ENCODE data around the gene RPP14.

RPP14 gene

DNA sequence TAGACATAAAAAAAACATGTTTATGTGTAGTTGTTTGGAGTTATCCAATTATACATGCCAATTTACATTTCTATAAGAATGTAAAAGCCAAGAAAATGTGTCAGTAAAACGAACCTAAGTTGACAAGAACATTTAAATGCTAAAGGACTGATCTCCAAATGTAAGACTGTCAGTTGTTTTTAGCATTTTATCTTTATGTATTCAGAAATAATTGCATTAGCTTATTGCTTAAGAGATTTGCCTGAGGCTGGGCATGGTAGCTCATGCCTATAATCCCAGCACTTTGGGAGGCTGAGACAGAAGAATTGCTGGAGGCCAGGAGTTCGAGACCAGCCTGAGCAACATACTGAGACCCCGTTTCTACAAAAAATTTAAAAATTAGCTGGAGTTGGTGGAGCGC lies 53.6 kb downstream of the RPP14 start:
- no CpG with 5 or more reads among the region's 4 CpGs for WGBS (ENCODE audit: extremely low coverage, insufficient coverage, insufficient read length)
- Histone ChIP-seq H2BK5ac (ENCODE audit: low read depth, low read length, poor library complexity) (no peak overlapping the region), H2AK5ac (ENCODE audit: low read length) (no peak overlapping the region), H3K18ac (ENCODE audit: low read length) (no peak overlapping the region), H3K79me2 (ENCODE audit: control insufficient read depth, insufficient read depth, low read length, poor library complexity) (no peaks in the 10 kb centered on the region), H3K4me3 (ENCODE audit: low read depth, low read length) (no peak overlapping the region), H3K23ac (ENCODE audit: low read length) (no peak overlapping the region), H3K27me3 (ENCODE audit: insufficient read depth, low read length) (no peaks in the 10 kb centered on the region), H3K36me3 (ENCODE audit: control insufficient read depth in 1 of 2, insufficient read depth in 2 of 2, low read length in 2 of 2) (no peaks in the 10 kb centered on the region), H3K4me1 (ENCODE audit: control insufficient read depth in 1 of 2, insufficient read depth in 2 of 2, low read length in 2 of 2) (no peaks in the 10 kb centered on the region), H3K27ac (ENCODE audit: low read depth, low read length) (no peak overlapping the region), H3K4me2 (ENCODE audit: low read length) (no peak overlapping the region), H2AFZ (ENCODE audit: insufficient read depth, low read length, poor library complexity) (no peak overlapping the region), H3K14ac (ENCODE audit: low read length) (no peak overlapping the region), H3K4ac (ENCODE audit: low read depth, low read length) (no peak overlapping the region), H3K9ac (ENCODE audit: low read length) (no peak overlapping the region), H2BK120ac (ENCODE audit: insufficient read depth, low read length, poor library complexity) (no peak overlapping the region), H3K79me1 (ENCODE audit: low read length) (no peaks in the 10 kb centered on the region), H3K9me3 (ENCODE audit: insufficient read depth, low read depth, low read length) (no peaks in the 10 kb centered on the region), H4K8ac (ENCODE audit: low read depth, low read length) (no peak overlapping the region), H4K12ac (ENCODE audit: low read depth, low read length) (no peak overlapping the region), H4K91ac (ENCODE audit: low read depth, low read length) (no peak overlapping the region), H2BK12ac (ENCODE audit: low read length) (no peak overlapping the region)
- DNase-seq = no peak

DNA sequence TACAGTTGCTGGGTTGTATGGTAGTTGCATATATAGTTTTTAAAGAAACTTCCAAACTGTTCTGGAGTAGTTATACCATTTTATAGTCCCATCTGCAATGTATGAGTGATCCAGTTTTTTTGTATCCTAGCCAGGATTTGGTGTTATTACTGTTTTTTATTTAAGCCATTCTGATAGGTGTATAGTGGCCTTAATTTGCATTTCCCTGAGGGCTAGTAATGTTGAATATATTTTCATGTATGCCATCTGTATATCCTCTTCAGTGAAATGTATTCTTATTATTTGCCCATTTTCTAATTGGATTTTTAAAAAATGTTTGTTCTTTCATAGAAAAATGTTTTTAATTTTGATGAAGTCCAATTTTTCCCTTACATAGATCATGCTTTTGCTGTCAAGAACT lies 55.8 kb downstream of the RPP14 start:
- DNase-seq = no peak

DNA sequence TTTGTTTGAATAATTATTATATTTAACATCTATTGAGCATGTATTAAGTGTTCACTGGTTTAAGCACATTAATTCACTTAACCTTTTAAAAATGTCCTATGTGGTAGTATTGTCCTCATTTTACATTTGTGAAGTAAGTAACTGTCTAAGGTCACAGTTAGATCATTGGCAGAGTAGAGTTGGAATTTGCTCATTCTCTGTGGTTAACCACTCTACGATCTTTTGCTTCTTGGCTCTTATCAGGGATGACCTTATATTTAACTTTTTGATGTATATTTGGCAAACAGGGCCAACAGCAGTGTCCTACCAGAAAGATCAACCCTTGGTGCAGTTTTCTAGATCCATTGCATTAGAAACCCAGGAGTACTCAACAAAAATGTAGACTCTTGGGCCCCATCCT lies 60.7 kb downstream of the RPP14 start:
- Histone ChIP-seq H2AK5ac (ENCODE audit: low read length) (no peak overlapping the region), H3K79me2 (ENCODE audit: control insufficient read depth, insufficient read depth, low read length, poor library complexity) (no peaks in the 10 kb centered on the region), H3K14ac (ENCODE audit: low read length) (no peak overlapping the region), H3K4me1 (ENCODE audit: control insufficient read depth in 1 of 2, insufficient read depth in 2 of 2, low read length in 2 of 2) (no peaks in the 10 kb centered on the region), H3K9me3 (ENCODE audit: insufficient read depth, low read depth, low read length) (no peaks in the 10 kb centered on the region), H3K18ac (ENCODE audit: low read length) (no peak overlapping the region), H3K4me2 (ENCODE audit: low read length) (no peak overlapping the region), H2BK120ac (ENCODE audit: insufficient read depth, low read length, poor library complexity) (no peak overlapping the region), H3K4me3 (ENCODE audit: low read depth, low read length) (no peak overlapping the region), H4K91ac (ENCODE audit: low read depth, low read length) (no peak overlapping the region), H3K23ac (ENCODE audit: low read length) (no peak overlapping the region), H4K8ac (ENCODE audit: low read depth, low read length) (no peak overlapping the region), H2AFZ (ENCODE audit: insufficient read depth, low read length, poor library complexity) (no peak overlapping the region), H3K79me1 (ENCODE audit: low read length) (no peaks in the 10 kb centered on the region), H3K27ac (ENCODE audit: low read depth, low read length) (no peak overlapping the region), H2BK12ac (ENCODE audit: low read length) (no peak overlapping the region), H4K12ac (ENCODE audit: low read depth, low read length) (no peak overlapping the region), H3K36me3 (ENCODE audit: control insufficient read depth in 1 of 2, insufficient read depth in 2 of 2, low read length in 2 of 2) (no peaks in the 10 kb centered on the region), H3K27me3 (ENCODE audit: insufficient read depth, low read length) (no peaks in the 10 kb centered on the region), H3K9ac (ENCODE audit: low read length) (no peak overlapping the region), H2BK5ac (ENCODE audit: low read depth, low read length, poor library complexity) (no peak overlapping the region), H3K4ac (ENCODE audit: low read depth, low read length) (no peak overlapping the region)
- DNase-seq = no peak
- no CpG with 5 or more reads among the region's 1 CpG for WGBS (ENCODE audit: extremely low coverage, insufficient coverage, insufficient read length)

More for the DNA sequence above, 55.8 kb downstream of the RPP14 start:
- Histone ChIP-seq H3K9ac (ENCODE audit: low read length) (no peak overlapping the region), H3K18ac (ENCODE audit: low read length) (no peak overlapping the region), H3K23ac (ENCODE audit: low read length) (no peak overlapping the region), H2AFZ (ENCODE audit: insufficient read depth, low read length, poor library complexity) (no peak overlapping the region), H3K27me3 (ENCODE audit: insufficient read depth, low read length) (no peaks in the 10 kb centered on the region), H4K8ac (ENCODE audit: low read depth, low read length) (no peak overlapping the region), H4K12ac (ENCODE audit: low read depth, low read length) (no peak overlapping the region), H2BK120ac (ENCODE audit: insufficient read depth, low read length, poor library complexity) (no peak overlapping the region), H3K14ac (ENCODE audit: low read length) (no peak overlapping the region), H3K4me3 (ENCODE audit: low read depth, low read length) (no peak overlapping the region), H3K4me1 (ENCODE audit: control insufficient read depth in 1 of 2, insufficient read depth in 2 of 2, low read length in 2 of 2) (no peaks in the 10 kb centered on the region), H3K27ac (ENCODE audit: low read depth, low read length) (no peak overlapping the region), H3K36me3 (ENCODE audit: control insufficient read depth in 1 of 2, insufficient read depth in 2 of 2, low read length in 2 of 2) (no peaks in the 10 kb centered on the region), H3K79me1 (ENCODE audit: low read length) (no peaks in the 10 kb centered on the region), H3K79me2 (ENCODE audit: control insufficient read depth, insufficient read depth, low read length, poor library complexity) (no peaks in the 10 kb centered on the region), H2BK12ac (ENCODE audit: low read length) (no peak overlapping the region), H2BK5ac (ENCODE audit: low read depth, low read length, poor library complexity) (no peak overlapping the region), H4K91ac (ENCODE audit: low read depth, low read length) (no peak overlapping the region), H2AK5ac (ENCODE audit: low read length) (no peak overlapping the region), H3K4me2 (ENCODE audit: low read length) (no peak overlapping the region), H3K4ac (ENCODE audit: low read depth, low read length) (no peak overlapping the region), H3K9me3 (ENCODE audit: insufficient read depth, low read depth, low read length) (no peaks in the 10 kb centered on the region)

DNA sequence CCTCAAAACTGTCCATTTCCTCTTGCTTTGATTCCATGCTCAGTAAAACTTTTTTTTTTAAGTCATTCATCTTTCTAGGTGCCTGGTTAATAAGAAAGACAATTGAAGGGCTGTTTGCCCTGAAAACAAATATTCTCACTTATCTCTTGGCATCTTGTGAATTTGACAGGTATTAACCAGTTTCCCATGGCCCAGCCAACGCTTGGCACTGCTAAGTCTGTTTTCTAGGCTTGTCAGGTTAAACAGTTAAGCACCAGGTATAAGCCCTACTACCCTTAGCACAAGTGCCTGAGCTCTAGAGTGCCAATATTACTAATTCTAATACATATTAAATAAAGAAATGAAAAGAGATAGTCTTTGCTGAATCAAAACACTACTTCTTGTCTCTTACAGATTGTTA lies 63.0 kb downstream of the RPP14 start:
- Histone ChIP-seq H3K14ac (ENCODE audit: low read length) (no peak overlapping the region), H4K8ac (ENCODE audit: low read depth, low read length) (no peak overlapping the region), H2AFZ (ENCODE audit: insufficient read depth, low read length, poor library complexity) (no peak overlapping the region), H3K4me1 (ENCODE audit: control insufficient read depth in 1 of 2, insufficient read depth in 2 of 2, low read length in 2 of 2) (no peaks in the 10 kb centered on the region), H2BK5ac (ENCODE audit: low read depth, low read length, poor library complexity) (no peak overlapping the region), H3K27ac (ENCODE audit: low read depth, low read length) (no peak overlapping the region), H3K9me3 (ENCODE audit: insufficient read depth, low read depth, low read length) (no peaks in the 10 kb centered on the region), H3K4ac (ENCODE audit: low read depth, low read length) (no peak overlapping the region), H2AK5ac (ENCODE audit: low read length) (no peak overlapping the region), H4K12ac (ENCODE audit: low read depth, low read length) (no peak overlapping the region), H3K27me3 (ENCODE audit: insufficient read depth, low read length) (no peaks in the 10 kb centered on the region), H2BK120ac (ENCODE audit: insufficient read depth, low read length, poor library complexity) (no peak overlapping the region), H3K36me3 (ENCODE audit: control insufficient read depth in 1 of 2, insufficient read depth in 2 of 2, low read length in 2 of 2) (no peaks in the 10 kb centered on the region), H3K18ac (ENCODE audit: low read length) (no peak overlapping the region), H4K91ac (ENCODE audit: low read depth, low read length) (no peak overlapping the region), H2BK12ac (ENCODE audit: low read length) (no peak overlapping the region), H3K79me2 (ENCODE audit: control insufficient read depth, insufficient read depth, low read length, poor library complexity) (no peaks in the 10 kb centered on the region), H3K4me3 (ENCODE audit: low read depth, low read length) (no peak overlapping the region), H3K79me1 (ENCODE audit: low read length) (no peaks in the 10 kb centered on the region), H3K9ac (ENCODE audit: low read length) (no peak overlapping the region), H3K4me2 (ENCODE audit: low read length) (no peak overlapping the region), H3K23ac (ENCODE audit: low read length) (no peak overlapping the region)
- DNase-seq = no peak
- no CpG with 5 or more reads among the region's 1 CpG for WGBS (ENCODE audit: extremely low coverage, insufficient coverage, insufficient read length)
